G401 (cell line): ENCODE results near the gene RFC2. TPM values are rescaled to one million over a fixed set of nuclear protein-coding genes. Genes with fewer than 3 reads are reported as not detected.

Experiments used
- total RNA-seq: library from RNA; depleted of rRNA; stranded (reverse); fragments of >200 nt; shearing (Covaris generic); gene quantifications from 2 replicates; pipeline ENCODE4 v1.2.3, GENCODE V29; 2014; rRNA removed

RFC2 gene
- total RNA-seq, 1 experiment from 2014 or later: 40.6 TPM

Other genes with a start within 250 kb of the RFC2 start
- 0.20 TPM in 1 of 2 replicates, not detected in the other for gene ELN, start 226.2 kb downstream of the RFC2 start, total RNA-seq
- 39.1 and 49.4 TPM in 2 replicates for gene LIMK1, start 170.6 kb downstream of the RFC2 start, total RNA-seq
- 404 and 445 TPM in 2 replicates for gene EIF4H, start 80.0 kb downstream of the RFC2 start, total RNA-seq
- not detected in 2 replicates for gene LAT2, start 44.4 kb downstream of the RFC2 start, total RNA-seq
- gene CLIP2, start 35.0 kb upstream of the RFC2 start, total RNA-seq: 33.2 and 34.2 TPM in 2 replicates
- gene GTF2IRD1, start 199.5 kb upstream of the RFC2 start, total RNA-seq: 19.4 and 28.3 TPM in 2 replicates